Kidney epithelial cell (primary cell): ENCODE measurements around the gene KCNJ11. TPM values are rescaled to one million over a fixed set of nuclear protein-coding genes. Genes with fewer than 3 reads are reported as not detected.

Experiments
- DNase-seq: peaks from one replicate; pipeline ENCODE4 v3.0.0-alpha.2; 2010; ENCODE audit warnings: low read depth
- H3K27me3 ChIP-seq: 2 replicates; pipeline ENCODE4 v1.6.0; 2011; ENCODE audit warnings: low read length; ENCODE audit not compliant: control insufficient read depth, insufficient read depth
- H3K36me3 ChIP-seq: 2 replicates; pipeline ENCODE4 v1.5.1; 2011; ENCODE audit warnings: low read length; ENCODE audit not compliant: control insufficient read depth, insufficient read depth
- H3K4me3 ChIP-seq: 2 replicates; pipeline ENCODE4 v1.5.1; 2011; ENCODE audit warnings: low read depth, mild to moderate bottlenecking, control low read depth, low read length
- CTCF ChIP-seq: IDR thresholded peaks from 2 replicates; pipeline ENCODE4 v1.5.1; 2011; ENCODE audit warnings: mild to moderate bottlenecking, moderate library complexity, low read length, control low read depth, inconsistent platforms; ENCODE audit not compliant: insufficient read depth, poor library complexity, severe bottlenecking
- total RNA-seq: library from RNA; depleted of rRNA; stranded (reverse); fragments of >200 nt; gene quantifications from 2 replicates; pipeline ENCODE4 v1.2.3, GENCODE V29; 2015

Gene KCNJ11
- total RNA-seq, 1 donor from 2014 or later: 1.3 TPM

- H3K27me3 ChIP-seq: peaks cover 15% of the 10 kb centered on the region
- no peaks in the 10 kb centered on the region for H3K36me3 ChIP-seq
- H3K4me3 ChIP-seq: no peak overlapping the region
- no peak for TF ChIP-seq CTCF
- DNase-seq: no peak
Measured at GRCh38 chr11:17397311-17398002, 9.0 kb upstream of the KCNJ11 start.

GRCh38 chr11:17396598-17397310, 8.3 kb upstream of the KCNJ11 start:
- Histone ChIP-seq H3K36me3 (no peaks in the 10 kb centered on the region), H3K4me3 (no peak overlapping the region), H3K27me3 (peaks cover 15% of the 10 kb centered on the region)
- DNase-seq: no peak
- TF ChIP-seq CTCF: no peak

GRCh38 chr11:17395978-17396377, 7.5 kb upstream of the KCNJ11 start:
- no peak for DNase-seq
- Histone ChIP-seq H3K36me3 (no peaks in the 10 kb centered on the region), H3K4me3 (no peak overlapping the region), H3K27me3 (peaks cover 12% of the 10 kb centered on the region)
- no peak for TF ChIP-seq CTCF

- H3K27me3 ChIP-seq: peaks cover 14% of the 10 kb centered on the region
- no peaks in the 10 kb centered on the region for H3K36me3 ChIP-seq
- DNase-seq: no peak
- no peak for TF ChIP-seq CTCF
- no peak overlapping the region for H3K4me3 ChIP-seq
Measured at GRCh38 chr11:17395554-17395961, 7.1 kb upstream of the KCNJ11 start.

- Histone ChIP-seq H3K27me3 (peaks cover 17% of the 10 kb centered on the region), H3K4me3 (no peak overlapping the region), H3K36me3 (no peaks in the 10 kb centered on the region)
- no peak for DNase-seq
- no peak for TF ChIP-seq CTCF
Measured at GRCh38 chr11:17394743-17395390, 6.4 kb upstream of the KCNJ11 start.
